Activated T-helper 9 cell treated with anti-CD3 and anti-CD28 coated beads, Interleukin-2, amount 50 U/mL, for 16 hours (primary cell): ENCODE results near the gene SLC2A5.

Experiments used
- DNase-seq: peaks from one replicate; pipeline ENCODE4 v3.0.0-alpha.2; 2020; ENCODE audit warnings: low read depth

The SLC2A5 gene

GRCh38 chr1:9088807-9089206 lies 19.4 kb upstream of the SLC2A5 start:
- no peak for DNase-seq

GRCh38 chr1:9087411-9088125 lies 18.1 kb upstream of the SLC2A5 start:
- no peak for DNase-seq

GRCh38 chr1:9086796-9087195 lies 17.4 kb upstream of the SLC2A5 start:
- DNase-seq = no peak

- no peak for DNase-seq
Measured at GRCh38 chr1:9086045-9086444, 16.6 kb upstream of the SLC2A5 start.

GRCh38 chr1:9085306-9085940 lies 16.0 kb upstream of the SLC2A5 start:
- DNase-seq = no peak

GRCh38 chr1:9084906-9085305 lies 15.5 kb upstream of the SLC2A5 start:
- DNase-seq = no peak

- no peak for DNase-seq
Measured at GRCh38 chr1:9081473-9081872, 12.0 kb upstream of the SLC2A5 start.

- DNase-seq = no peak
Measured at GRCh38 chr1:9080705-9081291, 11.4 kb upstream of the SLC2A5 start.

GRCh38 chr1:9079988-9080704 lies 10.7 kb upstream of the SLC2A5 start:
- DNase-seq = no peak

GRCh38 chr1:9078752-9079500 lies 9.5 kb upstream of the SLC2A5 start:
- no peak for DNase-seq

GRCh38 chr1:9078015-9078751 lies 8.7 kb upstream of the SLC2A5 start:
- no peak for DNase-seq

GRCh38 chr1:9075022-9075421 lies 5.6 kb upstream of the SLC2A5 start:
- DNase-seq = no peak

GRCh38 chr1:9073143-9073542 lies 3.7 kb upstream of the SLC2A5 start:
- no peak for DNase-seq

- no peak for DNase-seq
Measured at GRCh38 chr1:9071554-9072235, 2.3 kb upstream of the SLC2A5 start.

- DNase-seq = no peak
Measured at GRCh38 chr1:9070486-9070885, 1.1 kb upstream of the SLC2A5 start.

GRCh38 chr1:9068981-9069325 lies 482 bp downstream of the SLC2A5 start:
- DNase-seq = no peak

GRCh38 chr1:9066945-9067807 lies 2.3 kb downstream of the SLC2A5 start:
- DNase-seq = no peak

- DNase-seq = no peak
Measured at GRCh38 chr1:9065213-9065751, 4.2 kb downstream of the SLC2A5 start.

GRCh38 chr1:9062846-9063245 lies 6.6 kb downstream of the SLC2A5 start:
- no peak for DNase-seq

GRCh38 chr1:9062021-9062471 lies 7.4 kb downstream of the SLC2A5 start:
- no peak for DNase-seq
